PC-3 (cell line): ENCODE data around the gene METTL16. TPM values are rescaled to one million over a fixed set of nuclear protein-coding genes. Genes with fewer than 3 reads are reported as not detected.
A peak's percentile ranks its signal among the peaks of the same experiment; 100 is the strongest.

ENCODE experiments used
- ATAC-seq: fragments of 200-7000 bp; cut with Tn5 transposase; 2 replicates; pipeline ENCODE4 v1.9.1; 2020; ENCODE audit warnings: mild to moderate bottlenecking, moderate library complexity
- BruUV-seq: library from RNA; stranded (reverse); fragments of 400-500 nt; replicated peaks from 2 replicates; lab custom pipeline; 2021; lab: Mats Ljungman, UMichigan
- CTCF ChIA-PET: fragments of 300-600 bp; sonication (Branson Sonifier 250); formaldehyde crosslinking; loops from one replicate; lab custom pipeline; 2022; ENCODE audit warnings: antibody characterized with exemption; lab: Charles Lee
- POLR2A ChIA-PET: fragments of 300-600 bp; sonication (Branson Sonifier 250); formaldehyde crosslinking; loops from one replicate; lab custom pipeline; 2022; ENCODE audit warnings: antibody characterized with exemption; ENCODE audit not compliant: unreplicated experiment; lab: Charles Lee
- DNase-seq: peaks from one replicate; pipeline ENCODE4 v3.0.0-alpha.2; 2015
- H2AFZ ChIP-seq: fragments of 300-600 bp; sonication (generic); 2 replicates; pipeline ENCODE4 v1.6.0; 2016; ENCODE audit warnings: antibody characterized with exemption, low read length
- H3F3A ChIP-seq: fragments of 300-600 bp; sonication (generic); one replicate; pipeline ENCODE4 v1.6.0; 2017; ENCODE audit warnings: antibody characterized with exemption, low read length, control low read depth, mild to moderate bottlenecking; ENCODE audit not compliant: unreplicated experiment
- H3K27ac ChIP-seq: fragments of 300-600 bp; sonication (generic); 2 replicates; pipeline ENCODE4 v1.5.1; 2016; ENCODE audit warnings: mild to moderate bottlenecking, low read length
- H3K27me3 ChIP-seq: fragments of 300-600 bp; sonication (generic); 2 replicates; pipeline ENCODE4 v1.6.1; 2016; ENCODE audit warnings: low read length, mixed read lengths
- H3K36me3 ChIP-seq: fragments of 300-600 bp; sonication (generic); 2 replicates; pipeline ENCODE4 v1.6.1; 2016; ENCODE audit warnings: low read depth, mixed run types, low read length, mixed read lengths
- H3K4me1 ChIP-seq: fragments of 300-600 bp; sonication (generic); 2 replicates; pipeline ENCODE4 v1.5.1; 2016; ENCODE audit warnings: low read length; ENCODE audit not compliant: insufficient read depth
- H3K4me2 ChIP-seq: fragments of 300-600 bp; sonication (generic); 2 replicates; pipeline ENCODE4 v1.6.0; 2016; ENCODE audit warnings: low read length
- H3K4me3 ChIP-seq: fragments of 300-600 bp; sonication (generic); 2 replicates; pipeline ENCODE4 v1.5.1; 2016; ENCODE audit warnings: mild to moderate bottlenecking, low read length, mixed read lengths
- H3K79me2 ChIP-seq: fragments of 300-600 bp; sonication (generic); 2 replicates; pipeline ENCODE4 v1.6.1; 2017; ENCODE audit warnings: low read length, mixed read lengths
- H3K9ac ChIP-seq: fragments of 300-600 bp; sonication (generic); 2 replicates; pipeline ENCODE4 v1.6.0; 2016; ENCODE audit warnings: mild to moderate bottlenecking, low read length
- H3K9me2 ChIP-seq: fragments of 300-600 bp; sonication (generic); replicated peaks from 2 replicates; pipeline ENCODE4 v1.6.1; 2016; ENCODE audit warnings: mixed run types, low read length, mixed read lengths
- H3K9me3 ChIP-seq: fragments of 300-600 bp; sonication (generic); 2 replicates; pipeline ENCODE4 v1.6.1; 2016; ENCODE audit warnings: low read length, mixed read lengths
- H4K20me1 ChIP-seq: fragments of 300-600 bp; sonication (generic); 2 replicates; pipeline ENCODE4 v1.6.1; 2016; ENCODE audit warnings: low read length, mixed read lengths
- EZH2 ChIP-seq: fragments of 300-600 bp; sonication (generic); IDR thresholded peaks from one replicate; pipeline ENCODE4 v1.6.1; 2017; ENCODE audit warnings: antibody characterized with exemption, mild to moderate bottlenecking, low read length; ENCODE audit not compliant: unreplicated experiment
- EZH2phosphoT487 ChIP-seq: fragments of 300-600 bp; sonication (generic); IDR thresholded peaks from 2 replicates; pipeline ENCODE4 v1.6.1; 2018; ENCODE audit warnings: mild to moderate bottlenecking, antibody characterized with exemption, low read length, borderline replicate concordance
- intact Hi-C: fragments of 100-400 bp; cut with micrococcal nuclease; formaldehyde crosslinking; loops from 2 replicates; pipeline ENCODE4 v1.9.0; 2023
- total RNA-seq: library from RNA; depleted of rRNA; stranded (reverse); fragments of >200 nt; gene quantifications from 2 replicates; pipeline ENCODE4 v1.2.3, GENCODE V29; 2014
- TF ChIP-seq, protein P1 (sequence below): fragments of 300-600 bp; sonication (generic); conservative IDR thresholded peaks from 2 replicates; pipeline ENCODE4 v1.5.1; 2017; ENCODE audit warnings: antibody characterized with exemption, low read depth, mild to moderate bottlenecking, low read length

The METTL16 gene
- total RNA-seq, 1 experiment from 2014 or later = 20.8 TPM

DNA sequence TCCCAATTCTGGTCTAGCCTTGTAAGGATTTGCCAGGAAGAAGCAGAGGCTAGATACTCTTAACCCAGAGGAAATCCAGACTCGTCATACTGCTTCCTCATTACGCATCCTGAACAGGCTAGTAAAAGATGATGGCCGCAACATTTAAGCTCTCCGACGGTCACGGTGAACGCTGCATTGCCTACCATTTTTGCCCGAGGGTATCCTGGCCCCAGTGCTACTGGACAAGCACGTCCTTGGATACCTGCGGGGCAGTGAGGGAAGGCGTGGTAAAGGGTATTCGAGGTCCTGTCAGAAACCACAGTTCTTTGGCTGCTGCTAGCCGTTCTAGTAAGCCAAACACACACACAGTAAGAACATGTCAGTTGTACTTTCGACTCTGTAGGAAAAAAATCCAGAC is 36.6 kb downstream of the METTL16 start:
- Histone ChIP-seq H3K4me2 (no peak overlapping the region), H3K36me3 (no peaks in the 10 kb centered on the region), H3K27me3 (no peaks in the 10 kb centered on the region), H3K9me2 (no peaks in the 10 kb centered on the region), H4K20me1 (no peaks in the 10 kb centered on the region), H3K9me3 (no peaks in the 10 kb centered on the region), H3K79me2 (0 out of 2 replicates have a peak, but pooled peaks cover 5% of the 10 kb centered on the region), H3K4me1 (no peaks in the 10 kb centered on the region), H3K27ac (no peak overlapping the region), H3K9ac (no peak overlapping the region), H3K4me3 (no peak overlapping the region), H3F3A (no peaks in the 10 kb centered on the region), H2AFZ (no peak overlapping the region)
- ATAC-seq = no peak
- CTCF ChIA-PET = no interaction called here
- POLR2A ChIA-PET = no interaction called here
- DNase-seq = no peak
- TF ChIP-seq, protein P1, sequence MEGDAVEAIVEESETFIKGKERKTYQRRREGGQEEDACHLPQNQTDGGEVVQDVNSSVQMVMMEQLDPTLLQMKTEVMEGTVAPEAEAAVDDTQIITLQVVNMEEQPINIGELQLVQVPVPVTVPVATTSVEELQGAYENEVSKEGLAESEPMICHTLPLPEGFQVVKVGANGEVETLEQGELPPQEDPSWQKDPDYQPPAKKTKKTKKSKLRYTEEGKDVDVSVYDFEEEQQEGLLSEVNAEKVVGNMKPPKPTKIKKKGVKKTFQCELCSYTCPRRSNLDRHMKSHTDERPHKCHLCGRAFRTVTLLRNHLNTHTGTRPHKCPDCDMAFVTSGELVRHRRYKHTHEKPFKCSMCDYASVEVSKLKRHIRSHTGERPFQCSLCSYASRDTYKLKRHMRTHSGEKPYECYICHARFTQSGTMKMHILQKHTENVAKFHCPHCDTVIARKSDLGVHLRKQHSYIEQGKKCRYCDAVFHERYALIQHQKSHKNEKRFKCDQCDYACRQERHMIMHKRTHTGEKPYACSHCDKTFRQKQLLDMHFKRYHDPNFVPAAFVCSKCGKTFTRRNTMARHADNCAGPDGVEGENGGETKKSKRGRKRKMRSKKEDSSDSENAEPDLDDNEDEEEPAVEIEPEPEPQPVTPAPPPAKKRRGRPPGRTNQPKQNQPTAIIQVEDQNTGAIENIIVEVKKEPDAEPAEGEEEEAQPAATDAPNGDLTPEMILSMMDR = no peak
- TF ChIP-seq EZH2 (no peak), EZH2phosphoT487 (no peak)
- no TSS peak for BruUV-seq
- intact Hi-C loops = no loop called here

DNA sequence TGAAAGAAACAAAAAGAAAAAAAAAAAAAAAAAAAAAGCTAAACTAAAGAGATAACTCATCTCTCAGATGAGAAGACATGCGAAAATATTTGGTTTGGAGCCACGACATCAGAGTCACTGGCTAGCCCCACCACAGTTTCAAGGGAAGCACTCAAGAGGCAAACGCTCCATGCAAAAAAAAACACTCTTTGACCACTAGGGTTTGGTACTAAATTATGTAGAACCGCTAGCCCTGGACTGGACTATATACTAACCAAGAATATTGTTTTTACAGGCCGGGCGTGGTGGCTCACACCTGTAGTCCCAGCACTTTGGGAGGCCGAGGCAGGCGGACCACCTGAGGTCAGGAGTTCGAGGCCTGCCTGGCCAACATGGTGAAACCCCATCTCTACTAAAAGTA is 37.3 kb downstream of the METTL16 start:
- H3K4me3 ChIP-seq = no peak overlapping the region
- H3K27me3 ChIP-seq = no peaks in the 10 kb centered on the region
- H4K20me1 ChIP-seq = no peaks in the 10 kb centered on the region
- no peaks in the 10 kb centered on the region for H3K9me3 ChIP-seq
- H3F3A ChIP-seq = no peaks in the 10 kb centered on the region
- no peak overlapping the region for H2AFZ ChIP-seq
- ChIA-PET POLR2A (no interaction called here), CTCF (no interaction called here)
- ATAC-seq (no peak), DNase-seq (no peak)
- TF ChIP-seq EZH2phosphoT487 (no peak), EZH2 (no peak)
- TF ChIP-seq, protein P1 = no peak
- H3K9ac ChIP-seq = no peak overlapping the region
- no peaks in the 10 kb centered on the region for H3K9me2 ChIP-seq
- BruUV-seq = no TSS peak
- intact Hi-C loops = no loop called here
- H3K36me3 ChIP-seq = no peaks in the 10 kb centered on the region
- 0 out of 2 replicates have a peak, but pooled peaks cover 1% of the 10 kb centered on the region for H3K79me2 ChIP-seq
- H3K4me1 ChIP-seq = no peaks in the 10 kb centered on the region
- H3K4me2 ChIP-seq = no peak overlapping the region
- no peak overlapping the region for H3K27ac ChIP-seq

DNA sequence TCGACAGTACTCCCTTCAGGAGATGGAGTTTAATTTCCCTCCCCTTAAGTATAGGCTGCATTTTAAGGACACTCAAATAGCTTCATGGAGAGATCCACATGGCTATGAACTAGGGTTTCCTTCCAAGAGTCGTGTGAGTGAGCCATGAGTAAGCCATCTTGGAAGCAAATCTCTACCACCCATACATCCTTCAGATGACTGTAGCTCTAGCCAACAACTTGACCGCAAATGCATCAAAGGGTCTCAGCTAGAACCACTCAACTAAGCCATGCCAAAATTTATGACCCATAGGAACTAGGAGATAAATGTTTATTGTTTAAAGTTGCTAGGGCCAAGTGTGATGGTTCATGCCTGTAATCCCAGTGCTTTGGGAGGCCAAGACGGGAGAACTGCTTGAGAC is 43.4 kb downstream of the METTL16 start:
- Histone ChIP-seq H3K4me1 (no peaks in the 10 kb centered on the region), H3K79me2 (no peaks in the 10 kb centered on the region), H3K9me3 (no peaks in the 10 kb centered on the region), H3K9ac (no peak overlapping the region), H3K4me3 (no peak overlapping the region), H3K9me2 (no peaks in the 10 kb centered on the region), H3K27ac (no peak overlapping the region), H3K27me3 (no peaks in the 10 kb centered on the region), H3K4me2 (no peak overlapping the region), H3F3A (no peaks in the 10 kb centered on the region), H3K36me3 (peaks cover under 1% of the 10 kb centered on the region; the same call in 1 of the 2 replicates), H4K20me1 (no peaks in the 10 kb centered on the region), H2AFZ (no peak overlapping the region)
- POLR2A ChIA-PET = interaction anchor here (0.5 kb wide), 1 partner anchor 22 kb away, joined by 11 read pairs; no protein-coding TSS in a partner anchor
- CTCF ChIA-PET = no interaction called here
- TF ChIP-seq EZH2 (no peak), EZH2phosphoT487 (no peak)
- TF ChIP-seq, protein P1 = no peak
- DNase-seq (peak; percentile 2), ATAC-seq (no peak)
- no TSS peak for BruUV-seq
- intact Hi-C loops = no loop called here
